NCI-H82 treated with DMSO at 0.1 percent for 48 hours (cell line): ENCODE results near the gene KIF3C.
"Not testable (repeated sequence)": the region's sequence is repeated elsewhere in the genome, so short reads cannot be mapped to it uniquely, and the experiment has no call there.

Experiments
- DNase-seq: peaks from one replicate; lab custom pipeline; 2025; ENCODE audit not compliant: unreplicated experiment; lab: John Stamatoyannopoulos, UW

Gene KIF3C

GRCh38 chr2:25982273-25982967 is at the start of gene KIF3C:
KIF3C (minus strand) TSS chr2:25982497; CDS start chr2:25981917, 580 bp downstream.
- DNase-seq: peak; percentile 78

- DNase-seq: not testable (repeated sequence)
Measured at GRCh38 chr2:26028083-26028482, 45.8 kb upstream of the KIF3C start.

- DNase-seq: no peak
Measured at GRCh38 chr2:26025509-26025908, 43.2 kb upstream of the KIF3C start.

GRCh38 chr2:26024260-26024659 is 42.0 kb upstream of the KIF3C start:
- no peak for DNase-seq

- no peak for DNase-seq
Measured at GRCh38 chr2:26020231-26020640, 37.9 kb upstream of the KIF3C start.

- DNase-seq: no peak
Measured at GRCh38 chr2:26018184-26019055, 36.1 kb upstream of the KIF3C start.

GRCh38 chr2:26017464-26018183 is 35.3 kb upstream of the KIF3C start:
- no peak for DNase-seq

GRCh38 chr2:26016706-26017045 is 34.4 kb upstream of the KIF3C start:
- not testable (repeated sequence) for DNase-seq

- DNase-seq: no peak
Measured at GRCh38 chr2:26016012-26016705, 33.9 kb upstream of the KIF3C start.

GRCh38 chr2:26013668-26014067 is 31.4 kb upstream of the KIF3C start:
- DNase-seq: no peak

- DNase-seq: peak; percentile 94
Measured at GRCh38 chr2:26011990-26012856, 29.9 kb upstream of the KIF3C start.

GRCh38 chr2:26011609-26011989 is 29.3 kb upstream of the KIF3C start:
- no peak for DNase-seq

GRCh38 chr2:26010943-26011342 is 28.6 kb upstream of the KIF3C start:
- no peak for DNase-seq

- DNase-seq: no peak
Measured at GRCh38 chr2:26009567-26009963, 27.3 kb upstream of the KIF3C start.

- DNase-seq: no peak
Measured at GRCh38 chr2:26008851-26009566, 26.7 kb upstream of the KIF3C start.

- DNase-seq: no peak
Measured at GRCh38 chr2:26008095-26008494, 25.8 kb upstream of the KIF3C start.

- no peak for DNase-seq
Measured at GRCh38 chr2:26002632-26003310, 20.5 kb upstream of the KIF3C start.

- no peak for DNase-seq
Measured at GRCh38 chr2:26001743-26002351, 19.6 kb upstream of the KIF3C start.
